ENCODE data around the gene HMCN1.
"Not testable (repeated sequence)": the region's sequence is repeated elsewhere in the genome, so short reads cannot be mapped to it uniquely, and the experiment has no call there.

Gene HMCN1

DNA sequence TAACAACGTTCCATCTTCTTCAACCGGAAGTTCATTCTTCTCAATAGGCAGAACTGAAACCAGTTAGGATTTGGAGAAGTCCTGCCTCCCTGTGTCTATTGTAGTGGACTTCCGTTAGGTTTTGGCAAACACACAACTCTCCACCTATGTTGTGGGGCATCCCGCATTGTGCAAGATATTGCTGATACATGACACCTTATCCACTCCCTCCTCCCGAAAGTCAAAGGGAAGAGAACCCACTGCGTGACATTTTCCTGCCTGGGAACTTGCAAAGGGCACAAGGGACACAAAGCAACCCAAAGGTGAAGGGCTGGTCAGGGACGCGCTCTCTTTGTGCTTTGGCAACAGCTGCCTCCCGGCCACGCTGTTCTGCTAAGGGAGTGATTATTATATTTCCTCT is 476.1 kb downstream of the HMCN1 start:
- Histone ChIP-seq H3K79me2 (ENCODE audit: insufficient read depth, low read length) (no peaks in the 10 kb centered on the region), H3K27ac (ENCODE audit: low read depth, low read length) (no peak overlapping the region), H4K20me1 (ENCODE audit: low read depth, low read length) (no peaks in the 10 kb centered on the region), H3K9me2 (replicated peaks; ENCODE audit: insufficient read depth, low read length) (no peaks in the 10 kb centered on the region), H3K4me3 (ENCODE audit: insufficient read depth, low read length, poor library complexity, severe bottlenecking) (no peak overlapping the region), H2AFZ (ENCODE audit: low read depth, low read length, severe bottlenecking) (no peak overlapping the region), H3K27me3 (ENCODE audit: low read length) (no peaks in the 10 kb centered on the region), H3K36me3 (ENCODE audit: low read length) (no peaks in the 10 kb centered on the region), H3K9ac (ENCODE audit: low read length) (no peak overlapping the region), H3K9me3 (ENCODE audit: insufficient read depth, low read length) (no peaks in the 10 kb centered on the region), H3F3A (ENCODE audit: insufficient read depth) (no peaks in the 10 kb centered on the region), H3K4me2 (ENCODE audit: low read depth, low read length, poor library complexity, severe bottlenecking) (no peak overlapping the region)
- TF ChIP-seq, protein P1, sequence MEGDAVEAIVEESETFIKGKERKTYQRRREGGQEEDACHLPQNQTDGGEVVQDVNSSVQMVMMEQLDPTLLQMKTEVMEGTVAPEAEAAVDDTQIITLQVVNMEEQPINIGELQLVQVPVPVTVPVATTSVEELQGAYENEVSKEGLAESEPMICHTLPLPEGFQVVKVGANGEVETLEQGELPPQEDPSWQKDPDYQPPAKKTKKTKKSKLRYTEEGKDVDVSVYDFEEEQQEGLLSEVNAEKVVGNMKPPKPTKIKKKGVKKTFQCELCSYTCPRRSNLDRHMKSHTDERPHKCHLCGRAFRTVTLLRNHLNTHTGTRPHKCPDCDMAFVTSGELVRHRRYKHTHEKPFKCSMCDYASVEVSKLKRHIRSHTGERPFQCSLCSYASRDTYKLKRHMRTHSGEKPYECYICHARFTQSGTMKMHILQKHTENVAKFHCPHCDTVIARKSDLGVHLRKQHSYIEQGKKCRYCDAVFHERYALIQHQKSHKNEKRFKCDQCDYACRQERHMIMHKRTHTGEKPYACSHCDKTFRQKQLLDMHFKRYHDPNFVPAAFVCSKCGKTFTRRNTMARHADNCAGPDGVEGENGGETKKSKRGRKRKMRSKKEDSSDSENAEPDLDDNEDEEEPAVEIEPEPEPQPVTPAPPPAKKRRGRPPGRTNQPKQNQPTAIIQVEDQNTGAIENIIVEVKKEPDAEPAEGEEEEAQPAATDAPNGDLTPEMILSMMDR (IDR thresholded peaks at IDR 0.05; ENCODE audit: insufficient read depth, low read length, poor library complexity, severe bottlenecking): no peak
- no peak for TF ChIP-seq EZH2phosphoT487 (conservative IDR thresholded peaks at IDR 0.05; ENCODE audit: low read length)

DNA sequence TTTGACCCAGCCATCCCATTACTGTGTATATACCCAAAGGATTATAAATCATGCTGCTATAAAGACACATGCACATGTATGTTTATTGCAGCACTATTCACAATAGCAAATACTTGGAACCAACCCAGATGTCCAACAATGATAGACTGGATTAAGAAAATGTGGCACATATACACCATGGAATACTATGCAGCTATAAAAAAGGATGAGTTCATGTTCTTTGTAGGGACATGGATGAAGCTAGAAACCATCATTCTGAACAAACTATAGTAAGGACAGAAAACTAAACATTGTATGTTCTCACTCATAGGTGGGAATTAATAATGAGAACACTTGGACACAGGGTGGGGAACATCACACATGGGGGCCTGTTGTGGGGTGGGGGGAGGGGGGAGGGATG is 477.4 kb downstream of the HMCN1 start:
- H3F3A ChIP-seq (ENCODE audit: insufficient read depth); H3K9me3 ChIP-seq (ENCODE audit: insufficient read depth, low read length); H3K4me3 ChIP-seq (ENCODE audit: insufficient read depth, low read length, poor library complexity, severe bottlenecking); H3K36me3 ChIP-seq (ENCODE audit: low read length); H3K27me3 ChIP-seq (ENCODE audit: low read length); H3K9me2 ChIP-seq (replicated peaks; ENCODE audit: insufficient read depth, low read length); H2AFZ ChIP-seq (ENCODE audit: low read depth, low read length, severe bottlenecking); H3K9ac ChIP-seq (ENCODE audit: low read length); H3K27ac ChIP-seq (ENCODE audit: low read depth, low read length); H3K79me2 ChIP-seq (ENCODE audit: insufficient read depth, low read length); H4K20me1 ChIP-seq (ENCODE audit: low read depth, low read length); H3K4me2 ChIP-seq (ENCODE audit: low read depth, low read length, poor library complexity, severe bottlenecking): not testable (repeated sequence)

DNA sequence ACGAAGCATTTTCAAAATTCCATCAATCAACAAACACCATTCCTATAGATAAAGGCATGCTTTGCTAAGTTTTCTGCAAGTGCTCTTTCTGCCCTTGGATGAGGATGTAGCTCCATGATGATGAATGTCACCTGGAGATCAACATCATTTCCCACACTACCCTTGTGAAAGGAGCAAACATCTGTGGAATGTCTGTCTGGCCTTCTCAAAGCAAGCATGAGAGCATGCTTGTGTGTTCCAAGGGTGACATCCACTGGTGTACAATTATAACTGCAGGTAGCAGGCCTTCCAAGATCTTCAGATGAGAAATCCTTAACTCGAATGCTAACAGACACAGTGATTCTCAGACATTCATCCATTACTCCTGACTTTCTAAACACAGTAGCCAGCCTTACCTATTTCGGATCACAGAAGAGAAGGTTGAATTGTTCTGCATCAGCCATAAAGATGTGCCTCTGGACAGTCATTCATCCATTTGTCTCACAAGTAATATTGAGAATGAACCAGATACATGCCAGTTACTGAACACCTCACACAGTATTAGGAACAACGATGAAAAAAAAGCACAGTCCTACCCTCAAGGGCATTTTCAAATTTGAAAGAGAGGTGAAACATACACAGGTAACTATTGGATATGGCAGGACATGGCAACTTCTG is 478.5 kb downstream of the HMCN1 start:
- Histone ChIP-seq H3K79me2 (ENCODE audit: insufficient read depth, low read length) (no peaks in the 10 kb centered on the region), H3K9me3 (ENCODE audit: insufficient read depth, low read length) (no peaks in the 10 kb centered on the region), H3K4me3 (ENCODE audit: insufficient read depth, low read length, poor library complexity, severe bottlenecking) (no peak overlapping the region), H4K20me1 (ENCODE audit: low read depth, low read length) (no peaks in the 10 kb centered on the region), H2AFZ (ENCODE audit: low read depth, low read length, severe bottlenecking) (no peak overlapping the region), H3K9ac (ENCODE audit: low read length) (no peak overlapping the region), H3K9me2 (replicated peaks; ENCODE audit: insufficient read depth, low read length) (no peaks in the 10 kb centered on the region), H3K27me3 (ENCODE audit: low read length) (no peaks in the 10 kb centered on the region), H3K36me3 (ENCODE audit: low read length) (no peaks in the 10 kb centered on the region), H3K27ac (ENCODE audit: low read depth, low read length) (no peak overlapping the region), H3K4me2 (ENCODE audit: low read depth, low read length, poor library complexity, severe bottlenecking) (no peak overlapping the region), H3F3A (ENCODE audit: insufficient read depth) (no peaks in the 10 kb centered on the region)
- TF ChIP-seq, protein P1 (IDR thresholded peaks at IDR 0.05; ENCODE audit: insufficient read depth, low read length, poor library complexity, severe bottlenecking): peak; percentile 67
- TF ChIP-seq EZH2phosphoT487 (conservative IDR thresholded peaks at IDR 0.05; ENCODE audit: low read length): no peak

DNA sequence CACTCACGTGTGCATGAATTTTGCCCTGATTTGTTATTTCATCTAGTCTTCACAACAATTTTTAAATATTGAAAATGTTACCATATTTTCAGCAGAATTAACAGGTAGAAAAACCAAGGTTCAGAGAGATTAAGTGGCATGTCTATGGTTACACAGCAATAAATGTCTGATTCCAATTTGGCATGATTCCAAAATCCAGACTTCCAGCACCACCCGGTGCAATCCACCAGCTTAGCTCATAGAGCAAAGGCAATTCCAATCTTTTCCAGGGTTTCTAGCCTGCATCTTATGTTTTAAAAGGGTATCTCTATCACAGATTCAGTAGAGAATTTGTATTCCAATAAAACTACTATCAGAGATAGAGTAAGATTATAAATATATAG is 479.0 kb downstream of the HMCN1 start:
- Histone ChIP-seq H3K9ac (ENCODE audit: low read length) (no peak overlapping the region), H3K9me2 (replicated peaks; ENCODE audit: insufficient read depth, low read length) (no peaks in the 10 kb centered on the region), H3K4me2 (ENCODE audit: low read depth, low read length, poor library complexity, severe bottlenecking) (no peak overlapping the region), H3K27ac (ENCODE audit: low read depth, low read length) (no peak overlapping the region), H4K20me1 (ENCODE audit: low read depth, low read length) (no peaks in the 10 kb centered on the region), H3K79me2 (ENCODE audit: insufficient read depth, low read length) (no peaks in the 10 kb centered on the region), H3F3A (ENCODE audit: insufficient read depth) (no peaks in the 10 kb centered on the region), H3K9me3 (ENCODE audit: insufficient read depth, low read length) (no peaks in the 10 kb centered on the region), H3K27me3 (ENCODE audit: low read length) (no peaks in the 10 kb centered on the region), H3K4me3 (ENCODE audit: insufficient read depth, low read length, poor library complexity, severe bottlenecking) (no peak overlapping the region), H3K36me3 (ENCODE audit: low read length) (no peaks in the 10 kb centered on the region), H2AFZ (ENCODE audit: low read depth, low read length, severe bottlenecking) (no peak overlapping the region)
- no peak for TF ChIP-seq EZH2phosphoT487 (conservative IDR thresholded peaks at IDR 0.05; ENCODE audit: low read length)
- TF ChIP-seq, protein P1 (IDR thresholded peaks at IDR 0.05; ENCODE audit: insufficient read depth, low read length, poor library complexity, severe bottlenecking): no peak
